Neural cell (in vitro differentiated cells): ENCODE results near the gene FADS3.

Source experiments
- CTCF ChIP-seq: fragments of 450-650 bp; IDR thresholded peaks from 2 replicates; pipeline ENCODE4 v1.5.1; 2014; ENCODE audit warnings: antibody characterized with exemption, mild to moderate bottlenecking, moderate library complexity; ENCODE audit not compliant: poor library complexity, severe bottlenecking
- EZH2 ChIP-seq: fragments of 200-600, 300-800 bp; shearing (Covaris generic), sonication (generic); IDR thresholded peaks from 2 replicates; pipeline ENCODE4 v1.6.1; 2014; ENCODE audit warnings: antibody characterized with exemption, low read length, borderline replicate concordance, mild to moderate bottlenecking; ENCODE audit not compliant: insufficient read depth, poor library complexity, severe bottlenecking
- MXI1 ChIP-seq: fragments of 450-650 bp; conservative IDR thresholded peaks from 2 replicates; pipeline ENCODE4 v1.6.1; 2014; ENCODE audit warnings: antibody characterized with exemption, mild to moderate bottlenecking; ENCODE audit not compliant: poor library complexity, severe bottlenecking
- POLR2AphosphoS5 ChIP-seq: IDR thresholded peaks from 2 replicates; pipeline ENCODE4 v1.6.1; 2012

GRCh38 chr11:61917334-61918109 is 26.2 kb upstream of the FADS3 start, which contains the start of gene RAB3IL1:
- TF ChIP-seq CTCF, result no peak
- TF ChIP-seq MXI1, result peak; percentile 79
- TF ChIP-seq EZH2, result no peak
- TF ChIP-seq POLR2AphosphoS5, result peak; percentile 26
